COLO668 (cell line): ENCODE data around the gene CREBBP.

Source experiments
- DNase-seq: peaks from one replicate; lab custom pipeline; 2025; ENCODE audit not compliant: unreplicated experiment; lab: John Stamatoyannopoulos, UW

CREBBP gene

DNA sequence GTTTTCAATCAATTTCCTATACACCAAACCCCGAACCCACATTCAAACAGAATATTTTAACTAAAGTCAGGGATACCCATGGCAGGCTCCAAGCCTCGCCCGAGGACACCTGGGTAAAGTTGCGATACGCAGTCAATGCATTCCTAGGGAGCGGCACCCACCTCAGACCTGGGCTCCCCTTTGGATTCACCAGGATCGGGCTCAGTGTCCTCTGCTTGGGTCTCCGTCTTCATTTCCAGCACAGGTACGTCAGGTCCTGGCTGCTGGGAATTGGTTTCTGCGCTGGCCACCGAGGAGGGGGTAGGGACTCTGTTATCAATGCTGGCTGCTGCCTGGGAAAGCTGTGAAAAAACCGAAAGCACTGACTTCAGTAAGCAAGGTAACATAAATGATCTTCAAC is 111.5 kb downstream of the CREBBP start:
- DNase-seq, result no peak

DNA sequence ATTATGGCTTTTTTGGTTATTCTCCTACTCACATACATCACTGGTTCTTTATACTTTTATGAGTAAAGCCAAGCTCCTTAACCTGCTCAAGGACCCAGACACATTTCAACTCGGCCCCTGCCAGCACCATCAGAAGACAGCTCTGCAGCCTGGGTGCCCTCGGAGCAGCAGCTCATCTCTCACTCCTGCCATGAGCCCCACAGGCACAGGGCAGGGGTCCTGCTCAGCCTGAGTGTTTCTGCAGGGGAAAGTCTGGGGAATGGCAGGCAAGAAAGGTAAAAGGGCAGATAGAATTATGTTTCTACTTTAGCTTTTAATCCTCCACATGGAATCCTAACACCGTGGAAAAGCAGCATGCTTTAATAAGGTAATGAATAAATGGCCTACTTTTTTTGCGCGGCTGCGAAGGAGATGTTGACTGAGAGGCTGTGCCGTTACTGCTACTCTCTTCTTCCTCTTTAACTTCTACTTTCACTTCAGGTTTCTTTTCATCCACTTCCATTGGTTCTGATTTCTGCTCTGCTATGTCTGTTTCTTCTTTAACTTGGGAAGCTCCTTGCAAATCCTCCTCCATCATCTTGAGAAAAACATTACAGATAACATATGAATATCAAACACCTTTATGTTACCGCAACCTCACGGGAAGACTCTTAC is 113.1 kb downstream of the CREBBP start:
- DNase-seq, result no peak

- DNase-seq, result no peak
Measured at GRCh38 chr16:3766177-3766576, 114.3 kb downstream of the CREBBP start.

GRCh38 chr16:3764409-3764808 is 116.1 kb downstream of the CREBBP start:
- DNase-seq, result no peak

DNA sequence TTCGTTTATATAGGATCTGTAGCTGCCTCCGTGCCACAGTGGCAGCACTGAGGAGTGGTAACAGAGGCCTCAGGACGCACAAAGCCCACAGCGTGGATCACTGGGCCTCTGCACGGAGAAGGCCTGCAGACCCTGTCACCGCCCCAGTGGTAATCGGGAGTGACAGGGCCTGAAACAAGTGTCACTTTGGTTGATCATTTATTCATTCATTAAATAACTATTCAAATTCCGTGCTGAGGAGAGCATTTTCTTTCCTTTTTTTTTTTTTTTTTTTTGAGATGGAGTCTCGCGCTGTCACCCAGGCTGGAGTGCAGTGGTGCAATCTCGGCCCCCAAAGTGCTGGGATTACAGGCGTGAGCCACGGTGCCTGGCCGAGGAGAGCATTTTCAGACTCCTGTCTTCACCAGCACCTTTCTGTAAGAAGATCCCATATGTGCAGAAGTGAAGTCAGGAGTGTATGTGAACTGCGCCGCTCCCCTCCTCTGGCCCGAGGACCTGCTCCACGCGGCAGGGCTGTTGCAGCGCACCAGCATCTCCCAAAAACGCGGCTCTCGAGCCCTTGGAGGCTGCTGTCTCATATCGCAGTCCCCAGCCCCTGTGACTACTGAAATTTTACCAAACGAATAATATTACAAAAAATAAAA is 118.3 kb downstream of the CREBBP start:
- DNase-seq, result no peak

- DNase-seq, result no peak
Measured at GRCh38 chr16:3761375-3762106, 119.0 kb downstream of the CREBBP start.

- no peak for DNase-seq
Measured at GRCh38 chr16:3760518-3760917, 120.0 kb downstream of the CREBBP start.

- no peak for DNase-seq
Measured at GRCh38 chr16:3759736-3760135, 120.8 kb downstream of the CREBBP start.

- no peak for DNase-seq
Measured at GRCh38 chr16:3756113-3756512, 124.4 kb downstream of the CREBBP start.

- DNase-seq, result no peak
Measured at GRCh38 chr16:3755249-3755648, 125.3 kb downstream of the CREBBP start.

GRCh38 chr16:3754772-3755171 is 125.7 kb downstream of the CREBBP start:
- no peak for DNase-seq

- no peak for DNase-seq
Measured at GRCh38 chr16:3754081-3754703, 126.3 kb downstream of the CREBBP start.

GRCh38 chr16:3752984-3753383 is 127.5 kb downstream of the CREBBP start:
- DNase-seq, result no peak

GRCh38 chr16:3751878-3752277 is 128.6 kb downstream of the CREBBP start:
- DNase-seq, result no peak

GRCh38 chr16:3748307-3748706 is 132.2 kb downstream of the CREBBP start:
- DNase-seq, result no peak

GRCh38 chr16:3745751-3746355 is 134.7 kb downstream of the CREBBP start:
- no peak for DNase-seq

DNA sequence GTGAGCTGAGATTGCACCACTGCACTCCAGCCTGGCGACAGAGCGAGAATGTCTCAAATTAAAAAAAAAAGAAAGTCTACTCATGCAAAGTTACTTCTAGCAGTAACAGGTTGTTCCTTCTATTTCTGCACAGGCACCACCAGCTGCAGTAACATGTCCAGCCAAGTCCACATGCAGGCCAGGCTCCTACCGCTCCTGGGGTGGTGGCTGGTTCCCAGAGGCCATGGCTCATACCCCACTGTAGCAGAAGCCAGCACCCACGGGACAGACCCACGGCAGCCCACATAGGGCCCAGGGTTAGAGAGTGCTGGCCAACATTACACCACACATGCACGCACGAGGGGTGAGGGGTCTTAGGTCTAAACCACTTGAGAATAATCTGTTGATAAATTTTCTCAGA is 136.5 kb downstream of the CREBBP start:
- no peak for DNase-seq

DNA sequence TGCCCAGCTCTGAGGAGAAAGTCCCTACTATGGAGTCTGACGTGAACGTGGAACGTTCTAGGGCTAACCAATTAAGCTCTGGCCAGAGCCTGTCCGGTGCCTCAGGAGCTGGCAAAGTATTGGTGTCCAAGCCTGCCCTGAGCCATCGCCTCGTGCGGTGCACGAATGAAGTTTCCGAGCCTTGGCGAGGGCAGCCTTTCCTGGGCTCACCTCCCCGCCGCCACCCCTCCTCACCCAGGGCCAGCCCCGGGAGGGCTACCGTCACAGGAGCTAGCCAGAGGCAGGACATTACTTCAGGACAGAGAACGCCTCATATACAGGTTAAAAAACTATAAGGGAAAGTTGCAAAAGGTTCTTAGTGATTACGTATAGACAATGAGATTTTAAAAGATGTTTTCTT is 139.6 kb downstream of the CREBBP start:
- DNase-seq, result no peak

- DNase-seq, result no peak
Measured at GRCh38 chr16:3740186-3740585, 140.3 kb downstream of the CREBBP start.

- no peak for DNase-seq
Measured at GRCh38 chr16:3739636-3740035, 140.9 kb downstream of the CREBBP start.

DNA sequence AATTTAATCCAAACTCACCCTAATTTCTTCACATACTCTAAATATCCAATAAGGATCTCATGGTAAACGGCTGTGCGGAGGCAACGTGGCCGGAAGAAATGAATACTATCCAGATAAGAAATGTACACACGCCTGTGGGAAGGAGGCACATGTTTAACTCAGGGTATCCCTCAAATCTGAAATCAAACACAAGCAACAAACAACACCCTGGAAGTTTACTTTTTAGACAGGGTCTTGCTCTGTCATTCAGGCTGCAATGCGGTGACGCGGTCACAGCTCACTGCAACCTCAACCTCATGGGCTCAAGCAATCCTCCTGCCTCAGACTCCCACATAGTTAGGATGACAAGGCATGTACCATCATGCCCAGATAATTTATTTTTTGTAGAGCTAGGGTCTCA is 142.0 kb downstream of the CREBBP start:
- DNase-seq, result no peak
